ENCODE results near the gene LMO4.

LMO4 gene

DNA sequence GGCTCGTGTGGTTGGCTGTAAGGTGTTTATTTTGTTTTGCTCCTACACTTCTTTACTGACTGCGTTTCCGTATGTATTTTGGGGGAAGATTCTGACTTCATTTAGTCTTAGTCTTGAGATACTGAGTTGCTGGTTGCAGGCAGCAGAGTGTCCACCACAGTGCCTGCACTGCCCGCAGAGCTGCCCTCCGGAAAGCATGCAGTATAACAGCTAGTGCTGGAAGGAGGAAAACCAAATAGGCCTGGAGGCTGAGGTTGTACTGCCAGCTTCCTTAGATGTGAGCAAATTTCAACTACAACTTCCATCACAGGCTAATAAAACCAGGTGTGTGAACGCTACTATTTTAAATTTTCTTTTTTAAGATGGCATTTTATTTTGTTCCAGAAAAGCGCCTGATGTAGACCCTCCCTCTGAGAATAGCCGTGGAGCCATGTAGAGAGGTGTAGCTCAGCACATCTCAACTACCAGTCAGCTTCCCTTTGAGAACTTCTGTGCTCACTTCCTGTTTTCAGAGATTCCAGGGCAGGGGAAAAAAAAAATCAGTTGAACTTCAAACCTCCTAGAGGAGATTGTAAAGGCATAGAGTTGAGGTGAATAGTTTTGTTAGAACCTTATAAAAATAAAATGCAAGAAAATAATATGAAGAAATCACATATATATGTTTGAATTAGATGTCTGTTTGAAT, 17.6 kb downstream of the LMO4 start:
- Histone ChIP-seq H3K27ac (ENCODE audit: low read depth, low read length) (no peak overlapping the region), H3K36me3 (ENCODE audit: control insufficient read depth, low read length) (peaks cover 36% of the 10 kb centered on the region), H3K9me2 (replicated peaks; ENCODE audit: control insufficient read depth, low read length) (no peaks in the 10 kb centered on the region), H3F3A (ENCODE audit: control insufficient read depth, insufficient read depth) (no peaks in the 10 kb centered on the region), H3K4me2 (ENCODE audit: low read length) (no peak overlapping the region), H3K27me3 (ENCODE audit: control insufficient read depth, low read length) (no peaks in the 10 kb centered on the region), H3K4me3 (ENCODE audit: low read length) (no peak overlapping the region), H3K9me3 (ENCODE audit: control insufficient read depth, insufficient read depth, low read length) (no peaks in the 10 kb centered on the region), H4K20me1 (ENCODE audit: control insufficient read depth, insufficient read depth, low read depth, low read length) (no peaks in the 10 kb centered on the region), H3K79me2 (ENCODE audit: control insufficient read depth, low read length) (no peaks in the 10 kb centered on the region), H3K4me1 (ENCODE audit: control insufficient read depth, low read length) (peaks cover 7% of the 10 kb centered on the region)
- no peak for TF ChIP-seq CTCF (IDR thresholded peaks at IDR 0.05; ENCODE audit: low read depth, low read length, poor library complexity, severe bottlenecking)
- no peak for TF ChIP-seq EZH2phosphoT487 (IDR thresholded peaks at IDR 0.05; ENCODE audit: borderline replicate concordance, low read length)

- no peak overlapping the region for H3K4me2 ChIP-seq (ENCODE audit: low read length)
- H3K27ac ChIP-seq (ENCODE audit: low read depth, low read length), result no peak overlapping the region
- no peaks in the 10 kb centered on the region for H3K9me2 ChIP-seq (replicated peaks; ENCODE audit: control insufficient read depth, low read length)
- no peaks in the 10 kb centered on the region for H3K27me3 ChIP-seq (ENCODE audit: control insufficient read depth, low read length)
- no peaks in the 10 kb centered on the region for H3K9me3 ChIP-seq (ENCODE audit: control insufficient read depth, insufficient read depth, low read length)
- no peak for TF ChIP-seq CTCF (IDR thresholded peaks at IDR 0.05; ENCODE audit: low read depth, low read length, poor library complexity, severe bottlenecking)
- TF ChIP-seq EZH2phosphoT487 (IDR thresholded peaks at IDR 0.05; ENCODE audit: borderline replicate concordance, low read length), result no peak
- no peaks in the 10 kb centered on the region for H3K79me2 ChIP-seq (ENCODE audit: control insufficient read depth, low read length)
- peaks cover 7% of the 10 kb centered on the region for H3K4me1 ChIP-seq (ENCODE audit: control insufficient read depth, low read length)
- peaks cover 14% of the 10 kb centered on the region for H3K36me3 ChIP-seq (ENCODE audit: control insufficient read depth, low read length)
- no peaks in the 10 kb centered on the region for H4K20me1 ChIP-seq (ENCODE audit: control insufficient read depth, insufficient read depth, low read depth, low read length)
- no peak overlapping the region for H3K4me3 ChIP-seq (ENCODE audit: low read length)
- no peaks in the 10 kb centered on the region for H3F3A ChIP-seq (ENCODE audit: control insufficient read depth, insufficient read depth)
These were observed 19.8 kb downstream of the LMO4 start for GRCh38 chr1:87348341-87349019.

DNA sequence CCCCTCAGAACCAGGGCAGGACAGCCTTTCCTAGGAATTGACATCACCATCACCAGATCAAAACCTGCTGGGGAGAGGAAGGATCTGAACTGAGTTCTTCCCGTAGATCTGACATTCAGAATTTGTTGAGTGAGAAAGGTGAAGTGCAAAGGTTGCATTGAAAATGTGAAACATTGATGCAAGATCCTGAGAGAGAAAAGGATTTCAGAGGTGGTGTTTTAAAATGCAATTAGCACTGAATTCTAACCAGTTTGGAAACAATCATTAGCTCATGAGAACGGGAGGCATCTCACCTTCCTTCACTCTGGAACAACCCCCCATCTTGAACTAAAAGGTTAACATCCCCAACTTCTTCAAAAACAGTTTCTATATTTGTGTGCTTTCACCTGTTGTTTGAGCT, 20.4 kb downstream of the LMO4 start:
- Histone ChIP-seq H4K20me1 (ENCODE audit: control insufficient read depth, insufficient read depth, low read depth, low read length) (no peaks in the 10 kb centered on the region), H3K27me3 (ENCODE audit: control insufficient read depth, low read length) (no peaks in the 10 kb centered on the region), H3F3A (ENCODE audit: control insufficient read depth, insufficient read depth) (no peaks in the 10 kb centered on the region), H3K79me2 (ENCODE audit: control insufficient read depth, low read length) (no peaks in the 10 kb centered on the region), H3K4me1 (ENCODE audit: control insufficient read depth, low read length) (peaks cover 7% of the 10 kb centered on the region), H3K9me2 (replicated peaks; ENCODE audit: control insufficient read depth, low read length) (no peaks in the 10 kb centered on the region), H3K4me2 (ENCODE audit: low read length) (no peak overlapping the region), H3K9me3 (ENCODE audit: control insufficient read depth, insufficient read depth, low read length) (no peaks in the 10 kb centered on the region), H3K4me3 (ENCODE audit: low read length) (no peak overlapping the region), H3K27ac (ENCODE audit: low read depth, low read length) (no peak overlapping the region), H3K36me3 (ENCODE audit: control insufficient read depth, low read length) (peaks cover 9% of the 10 kb centered on the region)
- TF ChIP-seq CTCF (IDR thresholded peaks at IDR 0.05; ENCODE audit: low read depth, low read length, poor library complexity, severe bottlenecking) (no peak), EZH2phosphoT487 (IDR thresholded peaks at IDR 0.05; ENCODE audit: borderline replicate concordance, low read length) (no peak)

Measured in DOHH2 (cell line).